Myocyte (in vitro differentiated cells): ENCODE results near the gene NUDCD2. TPM values are rescaled to one million over a fixed set of nuclear protein-coding genes. Genes with fewer than 3 reads are reported as not detected.
"Not testable (repeated sequence)": the region's sequence is repeated elsewhere in the genome, so short reads cannot be mapped to it uniquely, and the experiment has no call there.

ENCODE experiments used
- DNase-seq: peaks from one replicate; pipeline ENCODE4 v3.0.0-alpha.2; 2012; ENCODE audit warnings: low read depth
- total RNA-seq: library from RNA; depleted of rRNA; stranded (reverse); fragments of >200 nt; gene quantifications from 2 replicates; pipeline ENCODE4 v1.2.3, GENCODE V29; 2014

Gene NUDCD2
- total RNA-seq, 1 donor from 2014 or later = 8.3 TPM

- peak; percentile 44 for DNase-seq
Measured at GRCh38 chr5:163473635-163474243, 13.8 kb upstream of the NUDCD2 start.

- DNase-seq = no peak
Measured at GRCh38 chr5:163467682-163468081, 7.8 kb upstream of the NUDCD2 start.

GRCh38 chr5:163463063-163463435 is 3.1 kb upstream of the NUDCD2 start:
- DNase-seq = no peak

- no peak for DNase-seq
Measured at GRCh38 chr5:163460562-163461171, 765 bp upstream of the NUDCD2 start, which contains the start of gene HMMR. TSS of gene HMMR (plus strand) at chr5:163460632. CDS start at chr5:163460693, 61 bp downstream.

GRCh38 chr5:163459462-163459818 is 462 bp downstream of the NUDCD2 start:
- no peak for DNase-seq

GRCh38 chr5:163458778-163459385 is 1.0 kb downstream of the NUDCD2 start:
- DNase-seq = no peak

GRCh38 chr5:163456840-163457239 is 3.1 kb downstream of the NUDCD2 start:
- no peak for DNase-seq

- DNase-seq = no peak
Measured at GRCh38 chr5:163456029-163456589, 3.8 kb downstream of the NUDCD2 start.

DNA sequence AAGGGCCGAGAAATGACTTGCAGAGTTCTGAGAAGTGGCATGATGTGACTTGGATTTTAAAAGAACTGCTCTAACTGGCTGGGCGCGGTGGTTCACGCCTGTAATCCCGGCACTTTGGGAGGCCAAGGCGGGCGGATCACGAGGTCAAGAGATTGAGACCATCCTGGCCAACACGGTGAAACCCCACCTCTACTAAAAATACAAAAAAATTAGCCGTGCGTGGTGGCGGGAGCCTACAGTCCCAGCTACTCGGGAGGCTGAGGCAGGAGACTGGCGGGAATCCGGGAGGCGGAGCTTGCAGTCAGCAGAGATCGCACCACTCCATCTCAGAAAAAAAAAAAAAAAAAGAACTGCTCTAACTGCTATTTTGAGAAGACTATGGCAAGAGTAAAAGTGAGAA is 4.5 kb downstream of the NUDCD2 start:
- DNase-seq = not testable (repeated sequence)

- DNase-seq = no peak
Measured at GRCh38 chr5:163453705-163454104, 6.2 kb downstream of the NUDCD2 start.

- DNase-seq = no peak
Measured at GRCh38 chr5:163451489-163451888, 8.4 kb downstream of the NUDCD2 start.

DNA sequence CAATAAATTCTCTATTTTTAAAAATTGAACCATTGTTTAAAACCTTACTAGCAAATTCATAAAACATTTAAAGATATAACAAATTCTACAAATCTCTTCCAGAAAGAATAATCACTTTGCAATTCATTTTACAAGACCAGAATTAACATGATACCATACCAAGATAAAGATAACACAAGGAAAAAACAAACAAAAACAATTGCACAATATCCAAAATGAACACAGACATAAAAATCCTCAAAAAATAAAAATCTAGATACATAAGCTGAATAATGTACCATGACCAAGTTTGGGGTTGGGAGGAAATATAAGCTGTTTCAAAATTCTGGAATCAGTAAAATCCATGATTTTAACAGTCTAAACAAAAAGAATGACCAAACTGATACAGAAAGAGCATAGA is 11.4 kb downstream of the NUDCD2 start:
- DNase-seq = no peak

- no peak for DNase-seq
Measured at GRCh38 chr5:163447875-163448274, 12.0 kb downstream of the NUDCD2 start.

DNA sequence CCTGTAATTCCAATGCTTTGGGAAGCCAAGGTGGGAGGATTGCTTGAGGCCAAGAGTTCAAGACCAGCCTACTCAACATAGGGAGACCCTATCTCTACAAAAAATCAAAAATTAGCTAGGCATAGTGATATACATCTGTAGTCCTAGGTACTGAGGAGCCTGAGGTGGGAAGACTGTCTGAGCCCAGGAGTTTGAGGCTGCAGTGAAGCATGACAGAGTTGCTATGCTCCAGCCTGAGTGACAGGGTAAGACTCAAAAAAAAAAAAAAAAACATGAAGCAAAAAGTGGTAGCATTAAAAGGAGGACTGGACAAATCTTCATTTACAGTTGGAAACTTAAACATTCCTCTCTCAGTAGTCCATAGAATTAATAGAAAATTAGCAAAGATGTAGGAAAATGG is 12.7 kb downstream of the NUDCD2 start:
- DNase-seq = no peak

DNA sequence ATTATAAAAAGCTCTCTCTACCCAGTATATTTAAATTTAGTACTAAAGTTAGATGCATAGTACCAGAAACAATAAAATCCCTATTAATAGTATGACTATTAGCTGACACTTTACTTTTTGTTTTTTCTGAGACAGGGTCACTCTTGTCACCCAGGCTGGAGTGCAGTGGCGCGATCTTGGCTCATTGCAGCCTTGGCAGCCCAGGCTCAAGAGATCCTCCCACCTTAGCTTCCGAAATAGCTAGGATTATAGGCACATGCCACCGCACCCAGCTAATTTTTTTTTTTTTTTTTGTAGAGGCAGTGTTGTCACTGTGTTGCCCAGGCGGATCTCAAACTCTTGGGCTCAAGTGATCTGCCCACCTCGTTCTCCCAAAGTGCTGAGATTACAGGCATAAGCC is 14.6 kb downstream of the NUDCD2 start:
- no peak for DNase-seq

DNA sequence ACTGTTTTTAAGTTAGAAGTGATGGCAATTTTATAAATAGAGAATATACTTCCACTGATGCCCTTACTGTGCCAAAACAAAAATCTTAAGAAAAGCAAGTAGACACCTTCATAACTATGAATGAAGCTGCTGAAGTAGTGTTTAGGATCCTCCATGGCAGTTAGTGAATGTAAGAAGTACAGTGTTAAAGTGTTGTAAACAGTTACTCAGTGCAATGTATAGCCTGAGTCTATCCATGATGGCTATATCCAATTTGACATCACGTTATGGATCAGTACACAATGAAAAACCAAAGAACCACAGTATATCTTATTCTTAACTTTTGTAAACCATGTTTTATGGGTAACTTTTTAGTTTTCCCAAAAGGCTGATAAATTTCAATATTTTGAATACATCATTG is 15.4 kb downstream of the NUDCD2 start:
- no peak for DNase-seq

- DNase-seq = no peak
Measured at GRCh38 chr5:163440954-163441353, 18.9 kb downstream of the NUDCD2 start.

DNA sequence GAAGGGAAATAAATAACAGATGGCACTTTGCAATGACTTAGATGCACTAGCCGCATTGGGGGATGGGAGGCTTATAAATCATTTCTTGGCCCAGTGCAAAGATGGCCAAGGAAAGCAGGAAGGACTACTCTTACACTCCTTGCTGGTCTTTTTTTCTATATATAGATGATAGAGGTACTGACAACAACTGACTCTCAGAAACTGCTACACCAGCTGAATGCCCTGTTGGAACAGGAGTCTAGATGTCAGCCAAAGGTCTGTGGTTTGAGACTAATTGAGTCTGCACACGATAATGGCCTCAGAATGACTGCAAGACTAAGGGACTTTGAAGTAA is 20.8 kb downstream of the NUDCD2 start:
- peak; percentile 86 for DNase-seq

- DNase-seq = peak; percentile 98
Measured at GRCh38 chr5:163437309-163438182, 22.4 kb downstream of the NUDCD2 start, which contains the start of gene CCNG1. TSS of gene CCNG1 (plus strand) at chr5:163437595. CDS start at chr5:163439257, 1,662 bp downstream.

DNA sequence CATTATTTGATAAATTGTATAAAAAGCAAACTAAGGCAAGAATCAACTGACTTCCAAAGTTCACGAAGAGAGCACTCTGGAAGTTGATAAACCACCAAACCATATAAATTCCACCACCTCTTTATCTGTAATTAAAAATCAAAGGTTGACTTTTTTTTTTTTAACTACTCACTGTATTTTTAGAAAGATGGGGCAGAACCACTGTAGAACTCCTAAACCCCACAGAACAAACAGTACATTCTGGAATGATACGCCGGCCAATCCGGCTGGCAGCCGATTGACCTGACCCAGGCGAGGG is 22.9 kb downstream of the NUDCD2 start:
- no peak for DNase-seq

DNA sequence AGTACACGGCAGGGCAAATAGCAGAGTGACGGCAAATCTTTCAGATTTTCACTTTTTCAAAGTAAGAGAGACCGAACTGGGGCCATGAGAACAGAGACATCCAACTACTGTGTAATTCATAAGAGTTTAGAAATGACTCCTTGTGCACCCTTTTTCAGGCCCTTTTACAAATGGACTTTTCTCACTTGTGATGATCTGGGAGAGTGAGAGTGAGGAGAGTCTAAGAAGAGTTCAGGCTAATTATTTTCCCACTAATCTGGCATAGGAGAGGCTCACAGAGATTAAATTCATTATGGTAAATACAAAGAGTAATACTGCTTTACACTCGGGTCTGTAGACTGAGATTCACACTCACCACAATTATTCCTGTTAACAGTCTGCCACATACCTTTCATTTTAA is 23.4 kb downstream of the NUDCD2 start:
- DNase-seq = no peak

- no peak for DNase-seq
Measured at GRCh38 chr5:163434401-163434866, 25.5 kb downstream of the NUDCD2 start.
